Measurements from ENCODE around the gene NPIPB6. TPM values are rescaled to one million over a fixed set of nuclear protein-coding genes. Genes with fewer than 3 reads are reported as not detected.

NPIPB6 gene
- total RNA-seq, 1 experiment from 2014 or later = 8.3 TPM

GRCh38 chr16:28318042-28318744 lies 45.1 kb downstream of the NPIPB6 start:
- no peaks in the 10 kb centered on the region for H3K79me2 ChIP-seq (ENCODE audit: low read length)
- no peak overlapping the region for H2AFZ ChIP-seq (ENCODE audit: low read length)
- no peak for DNase-seq
- no peaks in the 10 kb centered on the region for H3K4me1 ChIP-seq (ENCODE audit: low read length)
- H3K4me2 ChIP-seq (ENCODE audit: low read depth, low read length, poor library complexity, severe bottlenecking) = no peak overlapping the region
- H3K9me3 ChIP-seq (ENCODE audit: low read length) = no peaks in the 10 kb centered on the region
- H3K9ac ChIP-seq (ENCODE audit: low read length) = no peak overlapping the region
- H3K27ac ChIP-seq (ENCODE audit: low read length) = no peak overlapping the region
- no peaks in the 10 kb centered on the region for H4K20me1 ChIP-seq (ENCODE audit: insufficient read depth, low read depth, low read length)
- no peaks in the 10 kb centered on the region for H3K27me3 ChIP-seq (ENCODE audit: low read length)
- no peaks in the 10 kb centered on the region for H3K36me3 ChIP-seq (ENCODE audit: insufficient read depth, low read length)
- H3K9me2 ChIP-seq (replicated peaks; ENCODE audit: insufficient read depth, low read length) = no peaks in the 10 kb centered on the region
- no peak overlapping the region for H3K4me3 ChIP-seq (ENCODE audit: low read length)

DNA sequence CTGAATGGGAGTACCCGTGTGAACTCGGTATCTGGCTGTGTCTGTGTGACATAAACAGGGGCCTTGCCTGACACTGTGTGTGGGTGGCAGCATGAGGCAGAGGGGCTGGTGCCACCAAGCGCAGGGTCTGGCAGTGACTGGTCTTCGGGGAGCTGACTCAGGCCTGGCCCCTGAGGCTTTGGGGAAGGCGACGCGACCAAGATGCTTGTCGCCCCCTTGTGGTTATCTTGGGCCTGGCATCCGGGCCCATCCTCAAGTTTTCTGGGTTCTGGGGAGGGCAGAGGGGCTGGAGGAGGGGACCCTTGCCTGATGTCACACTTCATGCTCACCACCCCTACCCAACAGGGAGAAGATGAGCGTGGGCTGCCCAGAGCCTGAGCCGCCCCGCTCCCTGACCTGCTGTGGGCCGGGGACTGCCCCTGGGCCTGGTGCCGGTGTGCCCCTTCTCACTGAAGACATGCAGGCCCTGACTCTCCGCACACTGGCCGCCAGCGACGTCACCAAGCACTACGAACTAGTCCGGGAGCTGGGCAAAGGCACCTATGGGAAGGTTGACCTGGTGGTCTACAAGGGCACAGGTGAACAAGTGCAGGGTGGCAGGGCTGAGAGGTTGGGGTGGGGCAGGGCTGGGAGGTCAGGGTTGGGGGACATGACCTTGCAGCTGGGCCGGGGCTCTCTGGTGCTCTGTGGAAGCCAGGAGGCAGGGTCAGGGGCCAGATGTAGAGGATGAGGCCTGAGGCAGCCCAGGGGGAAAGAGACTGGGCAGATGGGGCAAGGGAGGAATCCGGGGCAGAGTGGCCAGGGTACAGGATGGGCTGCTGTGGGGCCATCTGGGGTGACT lies 46.0 kb downstream of the NPIPB6 start:
- Histone ChIP-seq H3K4me1 (ENCODE audit: low read length) (no peaks in the 10 kb centered on the region), H4K20me1 (ENCODE audit: insufficient read depth, low read depth, low read length) (no peaks in the 10 kb centered on the region), H3K27ac (ENCODE audit: low read length) (no peak overlapping the region), H3K27me3 (ENCODE audit: low read length) (no peaks in the 10 kb centered on the region), H2AFZ (ENCODE audit: low read length) (no peak overlapping the region), H3K9me3 (ENCODE audit: low read length) (no peaks in the 10 kb centered on the region), H3K36me3 (ENCODE audit: insufficient read depth, low read length) (no peaks in the 10 kb centered on the region), H3K9ac (ENCODE audit: low read length) (no peak overlapping the region), H3K9me2 (replicated peaks; ENCODE audit: insufficient read depth, low read length) (no peaks in the 10 kb centered on the region), H3K79me2 (ENCODE audit: low read length) (no peaks in the 10 kb centered on the region), H3K4me3 (ENCODE audit: low read length) (no peak overlapping the region), H3K4me2 (ENCODE audit: low read depth, low read length, poor library complexity, severe bottlenecking) (no peak overlapping the region)
- peak; percentile 86 for DNase-seq

- Histone ChIP-seq H3K4me3 (ENCODE audit: low read length) (no peak overlapping the region), H3K4me1 (ENCODE audit: low read length) (no peaks in the 10 kb centered on the region), H3K27ac (ENCODE audit: low read length) (no peak overlapping the region), H3K9me3 (ENCODE audit: low read length) (no peaks in the 10 kb centered on the region), H3K79me2 (ENCODE audit: low read length) (no peaks in the 10 kb centered on the region), H3K9ac (ENCODE audit: low read length) (no peak overlapping the region), H4K20me1 (ENCODE audit: insufficient read depth, low read depth, low read length) (no peaks in the 10 kb centered on the region), H3K4me2 (ENCODE audit: low read depth, low read length, poor library complexity, severe bottlenecking) (no peak overlapping the region), H3K9me2 (replicated peaks; ENCODE audit: insufficient read depth, low read length) (no peaks in the 10 kb centered on the region), H2AFZ (ENCODE audit: low read length) (no peak overlapping the region), H3K27me3 (ENCODE audit: low read length) (no peaks in the 10 kb centered on the region), H3K36me3 (ENCODE audit: insufficient read depth, low read length) (no peaks in the 10 kb centered on the region)
- no peak for DNase-seq
Observed at GRCh38 chr16:28316054-28316453, 47.3 kb downstream of the NPIPB6 start.

DNA sequence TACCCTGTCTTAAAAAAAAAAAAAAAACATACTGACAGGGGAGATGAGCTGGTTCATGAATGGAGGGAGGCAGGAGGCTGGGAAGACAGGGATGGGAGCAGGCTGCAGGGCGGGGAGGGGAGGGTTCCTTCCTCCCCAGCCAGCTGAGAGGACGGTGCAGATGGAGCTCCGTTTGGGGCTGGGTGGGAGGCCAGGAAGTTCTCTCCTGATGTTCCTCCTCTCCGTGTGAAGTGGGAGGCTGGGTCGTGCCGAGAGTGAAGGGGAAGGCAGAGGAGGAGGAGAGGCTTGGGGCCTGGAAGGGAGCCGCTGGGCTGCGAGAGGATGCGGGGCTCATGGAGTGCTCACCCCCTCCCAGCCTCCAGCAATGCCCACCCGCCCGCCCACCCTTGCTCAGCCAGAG lies 49.7 kb downstream of the NPIPB6 start:
- no peaks in the 10 kb centered on the region for H3K27me3 ChIP-seq (ENCODE audit: low read length)
- H3K79me2 ChIP-seq (ENCODE audit: low read length) = no peaks in the 10 kb centered on the region
- DNase-seq = no peak
- H3K4me2 ChIP-seq (ENCODE audit: low read depth, low read length, poor library complexity, severe bottlenecking) = no peak overlapping the region
- no peak overlapping the region for H3K9ac ChIP-seq (ENCODE audit: low read length)
- no peaks in the 10 kb centered on the region for H3K9me3 ChIP-seq (ENCODE audit: low read length)
- no peaks in the 10 kb centered on the region for H3K9me2 ChIP-seq (replicated peaks; ENCODE audit: insufficient read depth, low read length)
- H3K27ac ChIP-seq (ENCODE audit: low read length) = no peak overlapping the region
- H3K4me1 ChIP-seq (ENCODE audit: low read length) = no peaks in the 10 kb centered on the region
- H3K4me3 ChIP-seq (ENCODE audit: low read length) = no peak overlapping the region
- H2AFZ ChIP-seq (ENCODE audit: low read length) = no peak overlapping the region
- no peaks in the 10 kb centered on the region for H3K36me3 ChIP-seq (ENCODE audit: insufficient read depth, low read length)
- no peaks in the 10 kb centered on the region for H4K20me1 ChIP-seq (ENCODE audit: insufficient read depth, low read depth, low read length)

- H3K4me1 ChIP-seq (ENCODE audit: low read length) = no peaks in the 10 kb centered on the region
- no peaks in the 10 kb centered on the region for H3K36me3 ChIP-seq (ENCODE audit: insufficient read depth, low read length)
- H3K9me2 ChIP-seq (replicated peaks; ENCODE audit: insufficient read depth, low read length) = no peaks in the 10 kb centered on the region
- H3K9me3 ChIP-seq (ENCODE audit: low read length) = no peaks in the 10 kb centered on the region
- no peak overlapping the region for H3K4me3 ChIP-seq (ENCODE audit: low read length)
- H3K27ac ChIP-seq (ENCODE audit: low read length) = no peak overlapping the region
- no peak overlapping the region for H3K9ac ChIP-seq (ENCODE audit: low read length)
- H2AFZ ChIP-seq (ENCODE audit: low read length) = no peak overlapping the region
- H3K27me3 ChIP-seq (ENCODE audit: low read length) = no peaks in the 10 kb centered on the region
- H3K4me2 ChIP-seq (ENCODE audit: low read depth, low read length, poor library complexity, severe bottlenecking) = no peak overlapping the region
- DNase-seq = no peak
- H4K20me1 ChIP-seq (ENCODE audit: insufficient read depth, low read depth, low read length) = no peaks in the 10 kb centered on the region
- no peaks in the 10 kb centered on the region for H3K79me2 ChIP-seq (ENCODE audit: low read length)
Observed at GRCh38 chr16:28312327-28312726, 51.0 kb downstream of the NPIPB6 start.

DNA sequence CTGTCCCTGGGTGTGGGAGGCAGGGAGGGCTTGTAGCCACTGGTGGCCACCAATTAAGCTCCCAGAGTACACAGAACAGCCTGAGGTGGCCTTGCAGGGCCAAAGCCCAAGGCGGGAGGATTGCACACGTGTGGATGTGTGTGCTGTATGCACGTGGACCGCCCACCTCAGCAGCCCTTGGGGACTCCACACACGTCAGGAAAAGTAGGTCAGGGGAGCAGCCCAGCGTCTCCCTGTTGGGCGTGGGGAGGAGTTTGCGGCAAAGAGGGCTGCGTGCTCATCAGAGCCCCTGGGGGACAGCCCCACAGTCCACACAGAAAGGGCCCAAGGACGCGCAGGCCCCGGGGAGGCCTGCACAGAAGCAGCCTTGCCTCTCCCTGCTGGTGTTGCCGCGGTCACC lies 51.4 kb downstream of the NPIPB6 start:
- H3K4me2 ChIP-seq (ENCODE audit: low read depth, low read length, poor library complexity, severe bottlenecking) = no peak overlapping the region
- H3K9ac ChIP-seq (ENCODE audit: low read length) = no peak overlapping the region
- H3K36me3 ChIP-seq (ENCODE audit: insufficient read depth, low read length) = no peaks in the 10 kb centered on the region
- H2AFZ ChIP-seq (ENCODE audit: low read length) = no peak overlapping the region
- no peaks in the 10 kb centered on the region for H3K9me2 ChIP-seq (replicated peaks; ENCODE audit: insufficient read depth, low read length)
- H3K9me3 ChIP-seq (ENCODE audit: low read length) = no peaks in the 10 kb centered on the region
- no peak overlapping the region for H3K4me3 ChIP-seq (ENCODE audit: low read length)
- H3K27me3 ChIP-seq (ENCODE audit: low read length) = no peaks in the 10 kb centered on the region
- no peaks in the 10 kb centered on the region for H3K79me2 ChIP-seq (ENCODE audit: low read length)
- no peak for DNase-seq
- no peaks in the 10 kb centered on the region for H3K4me1 ChIP-seq (ENCODE audit: low read length)
- no peaks in the 10 kb centered on the region for H4K20me1 ChIP-seq (ENCODE audit: insufficient read depth, low read depth, low read length)
- H3K27ac ChIP-seq (ENCODE audit: low read length) = no peak overlapping the region

DNA sequence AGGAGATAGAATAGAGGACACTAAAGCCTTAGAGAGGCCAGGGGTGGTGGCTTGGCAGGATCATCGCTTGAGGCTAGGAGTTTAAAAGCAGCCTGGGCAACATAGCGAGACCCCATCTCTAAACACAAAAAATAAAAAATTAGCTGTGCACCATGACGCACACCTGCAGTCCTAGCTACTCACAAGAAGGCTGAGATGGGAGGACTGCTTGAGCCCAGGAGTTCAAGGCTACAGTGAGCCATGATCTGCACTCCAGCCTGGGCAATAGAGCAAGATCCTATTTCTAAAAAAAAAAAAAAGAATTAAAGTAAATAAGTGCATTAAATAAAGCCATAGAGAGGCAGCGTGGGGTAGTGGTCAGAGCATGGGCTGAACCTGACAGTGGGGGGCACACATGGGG lies 51.9 kb downstream of the NPIPB6 start:
- no peak for DNase-seq
- no peaks in the 10 kb centered on the region for H3K4me1 ChIP-seq (ENCODE audit: low read length)
- no peaks in the 10 kb centered on the region for H3K9me2 ChIP-seq (replicated peaks; ENCODE audit: insufficient read depth, low read length)
- no peaks in the 10 kb centered on the region for H3K79me2 ChIP-seq (ENCODE audit: low read length)
- no peaks in the 10 kb centered on the region for H4K20me1 ChIP-seq (ENCODE audit: insufficient read depth, low read depth, low read length)
- no peak overlapping the region for H3K4me2 ChIP-seq (ENCODE audit: low read depth, low read length, poor library complexity, severe bottlenecking)
- H3K9ac ChIP-seq (ENCODE audit: low read length) = no peak overlapping the region
- no peaks in the 10 kb centered on the region for H3K36me3 ChIP-seq (ENCODE audit: insufficient read depth, low read length)
- H3K27ac ChIP-seq (ENCODE audit: low read length) = no peak overlapping the region
- no peaks in the 10 kb centered on the region for H3K9me3 ChIP-seq (ENCODE audit: low read length)
- no peak overlapping the region for H2AFZ ChIP-seq (ENCODE audit: low read length)
- H3K27me3 ChIP-seq (ENCODE audit: low read length) = no peaks in the 10 kb centered on the region
- H3K4me3 ChIP-seq (ENCODE audit: low read length) = no peak overlapping the region

DNA sequence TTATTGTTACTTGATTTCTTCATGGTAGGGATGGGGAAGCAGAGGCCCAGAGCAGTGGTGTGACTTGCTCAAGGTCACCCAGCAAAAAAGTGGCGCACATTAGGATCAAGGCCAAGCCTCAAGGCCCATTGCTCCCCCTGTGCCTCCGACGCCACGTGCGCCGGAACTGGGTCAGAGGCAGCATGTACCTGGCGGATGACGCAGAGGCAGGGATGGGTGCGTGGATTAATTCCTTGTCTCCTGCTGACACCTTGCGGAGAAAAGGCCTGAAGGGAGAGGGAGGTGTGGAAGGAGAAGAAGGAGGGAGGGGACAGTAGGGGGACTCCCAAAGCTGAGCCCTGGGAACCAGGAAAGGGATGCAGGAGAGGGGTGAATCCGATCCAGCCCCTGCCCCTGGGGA lies 52.5 kb downstream of the NPIPB6 start:
- no peaks in the 10 kb centered on the region for H4K20me1 ChIP-seq (ENCODE audit: insufficient read depth, low read depth, low read length)
- H2AFZ ChIP-seq (ENCODE audit: low read length) = no peak overlapping the region
- no peak overlapping the region for H3K27ac ChIP-seq (ENCODE audit: low read length)
- no peak overlapping the region for H3K4me3 ChIP-seq (ENCODE audit: low read length)
- no peaks in the 10 kb centered on the region for H3K9me2 ChIP-seq (replicated peaks; ENCODE audit: insufficient read depth, low read length)
- H3K27me3 ChIP-seq (ENCODE audit: low read length) = no peaks in the 10 kb centered on the region
- H3K36me3 ChIP-seq (ENCODE audit: insufficient read depth, low read length) = no peaks in the 10 kb centered on the region
- H3K9me3 ChIP-seq (ENCODE audit: low read length) = no peaks in the 10 kb centered on the region
- no peaks in the 10 kb centered on the region for H3K4me1 ChIP-seq (ENCODE audit: low read length)
- no peaks in the 10 kb centered on the region for H3K79me2 ChIP-seq (ENCODE audit: low read length)
- no peak for DNase-seq
- no peak overlapping the region for H3K9ac ChIP-seq (ENCODE audit: low read length)
- H3K4me2 ChIP-seq (ENCODE audit: low read depth, low read length, poor library complexity, severe bottlenecking) = no peak overlapping the region
